ENCODE data around the gene RHOF. TPM values are rescaled to one million over a fixed set of nuclear protein-coding genes. Genes with fewer than 3 reads are reported as not detected.

Gene RHOF
- total RNA-seq, 1 donor from 2014 or later: 16.5 TPM

- no peak for DNase-seq (ENCODE audit: extremely low spot score in 2 of 2)
Observed at GRCh38 chr12:121806546-121807423, 13.3 kb upstream of the RHOF start.

GRCh38 chr12:121806009-121806545, 12.6 kb upstream of the RHOF start:
- TF ChIP-seq POLR2AphosphoS5 (IDR thresholded peaks at IDR 0.05; ENCODE audit: insufficient read depth in 1 of 2, low read depth in 1 of 2) (no peak), CTCF (IDR thresholded peaks at IDR 0.05) (no peak), POLR2A (IDR thresholded peaks at IDR 0.05) (no peak)
- no peaks in the 10 kb centered on the region for H3K27me3 ChIP-seq
- H3K4me1 ChIP-seq: peaks cover 59% of the 10 kb centered on the region
- no peaks in the 10 kb centered on the region for H3K9me3 ChIP-seq
- H3K36me3 ChIP-seq: peaks cover 0 to 29% of the 10 kb centered on the region in 2 donors
- peak overlapping the region; percentile 100 for H3K27ac ChIP-seq
- no peak for DNase-seq (ENCODE audit: extremely low spot score in 2 of 2)
- peak overlapping the region; percentile 58 to 87 for H3K4me3 ChIP-seq
- intact Hi-C loops (cut with DNase I): no loop called here

More at GRCh38 chr12:121806546-121807423, 13.3 kb upstream of the RHOF start:
- Histone ChIP-seq H3K9me3 (no peaks in the 10 kb centered on the region), H3K4me3 (peak overlapping the region; percentile 58 to 87), H3K27ac (peak overlapping the region; percentile 100), H3K36me3 (peaks cover 0 to 30% of the 10 kb centered on the region in 2 donors), H3K27me3 (no peaks in the 10 kb centered on the region), H3K4me1 (peaks cover 59% of the 10 kb centered on the region)
- TF ChIP-seq CTCF (IDR thresholded peaks at IDR 0.05) (no peak), POLR2AphosphoS5 (IDR thresholded peaks at IDR 0.05; ENCODE audit: insufficient read depth in 1 of 2, low read depth in 1 of 2) (no peak), POLR2A (IDR thresholded peaks at IDR 0.05) (no peak)
- intact Hi-C loops (cut with DNase I): no loop called here

- Histone ChIP-seq H3K36me3 (peaks cover 0 to 22% of the 10 kb centered on the region in 2 donors), H3K4me1 (peaks cover 53% of the 10 kb centered on the region), H3K4me3 (peak overlapping the region; percentile 58 to 87), H3K9me3 (no peaks in the 10 kb centered on the region), H3K27me3 (no peaks in the 10 kb centered on the region), H3K27ac (peak overlapping the region; percentile 100)
- peak in 1 of 2 donors; percentile 33 for TF ChIP-seq POLR2AphosphoS5 (IDR thresholded peaks at IDR 0.05; ENCODE audit: insufficient read depth in 1 of 2, low read depth in 1 of 2)
- TF ChIP-seq POLR2A (IDR thresholded peaks at IDR 0.05): no peak
- no peak for TF ChIP-seq CTCF (IDR thresholded peaks at IDR 0.05)
- intact Hi-C loops (cut with DNase I): no loop called here
- no peak for DNase-seq (ENCODE audit: extremely low spot score in 2 of 2)
Observed at GRCh38 chr12:121805171-121806008, 11.9 kb upstream of the RHOF start.

- Histone ChIP-seq H3K4me3 (peak overlapping the region; percentile 58 to 87), H3K4me1 (peaks cover 47% of the 10 kb centered on the region), H3K27me3 (no peaks in the 10 kb centered on the region), H3K9me3 (no peaks in the 10 kb centered on the region), H3K27ac (peak overlapping the region; percentile 100), H3K36me3 (peaks cover 0 to 14% of the 10 kb centered on the region in 2 donors)
- TF ChIP-seq CTCF (IDR thresholded peaks at IDR 0.05): no peak
- no peak for TF ChIP-seq POLR2AphosphoS5 (IDR thresholded peaks at IDR 0.05; ENCODE audit: insufficient read depth in 1 of 2, low read depth in 1 of 2)
- no peak for TF ChIP-seq POLR2A (IDR thresholded peaks at IDR 0.05)
- DNase-seq (ENCODE audit: extremely low spot score in 2 of 2): no peak
- intact Hi-C loops (cut with DNase I): no loop called here
Observed at GRCh38 chr12:121804417-121805111, 11.1 kb upstream of the RHOF start.

All from vagina (tissue), 2 donors.